KMS-11 (cell line): Measurements from ENCODE around the gene DPF1.
"Not testable (repeated sequence)": the region's sequence is repeated elsewhere in the genome, so short reads cannot be mapped to it uniquely, and the experiment has no call there.

ENCODE experiments used
- H2AFZ ChIP-seq: fragments of 200-600 bp; sonication (generic); 2 replicates; pipeline ENCODE4 v1.6.1; 2016; ENCODE audit warnings: antibody characterized with exemption, mixed run types, low read depth
- H3K27ac ChIP-seq: fragments of 200-600 bp; sonication (generic); 2 replicates; pipeline ENCODE4 v1.6.1; 2016; ENCODE audit warnings: mild to moderate bottlenecking, mixed run types
- H3K27me3 ChIP-seq: fragments of 200-600 bp; sonication (generic); 2 replicates; pipeline ENCODE4 v1.6.1; 2017; ENCODE audit warnings: mild to moderate bottlenecking, low read depth, mixed run types, moderate library complexity; ENCODE audit not compliant: insufficient read depth
- H3K36me3 ChIP-seq: fragments of 200-600 bp; sonication (generic); 2 replicates; pipeline ENCODE4 v1.6.1; 2017; ENCODE audit warnings: mild to moderate bottlenecking, mixed run types; ENCODE audit not compliant: insufficient read depth
- H3K4me1 ChIP-seq: fragments of 200-600 bp; sonication (generic); 2 replicates; pipeline ENCODE4 v1.6.1; 2016; ENCODE audit warnings: mild to moderate bottlenecking, low read depth, mixed run types; ENCODE audit not compliant: poor library complexity, severe bottlenecking
- H3K4me2 ChIP-seq: fragments of 200-600 bp; sonication (generic); 2 replicates; pipeline ENCODE4 v1.7.0; 2016; ENCODE audit warnings: mild to moderate bottlenecking, mixed run types
- H3K4me3 ChIP-seq: fragments of 200-600 bp; sonication (generic); IDR thresholded peaks from 2 replicates; pipeline ENCODE4 v1.6.1; 2017; ENCODE audit warnings: low read depth, low read length, mixed read lengths; ENCODE audit not compliant: insufficient read depth
- H3K79me2 ChIP-seq: fragments of 200-600 bp; sonication (generic); 2 replicates; pipeline ENCODE4 v1.6.1; 2016; ENCODE audit warnings: low read depth, mixed run types; ENCODE audit not compliant: insufficient read depth
- H3K9ac ChIP-seq: fragments of 200-600 bp; sonication (generic); 2 replicates; pipeline ENCODE4 v1.6.1; 2016; ENCODE audit warnings: mild to moderate bottlenecking, mixed run types
- H4K20me1 ChIP-seq: fragments of 200-600 bp; sonication (generic); 2 replicates; pipeline ENCODE4 v1.6.1; 2016; ENCODE audit warnings: mild to moderate bottlenecking, mixed run types; ENCODE audit not compliant: insufficient read depth
- CTCF ChIP-seq: fragments of 200-600 bp; sonication (generic); conservative IDR thresholded peaks from 2 replicates; pipeline ENCODE4 v1.6.1; 2017; ENCODE audit warnings: low read depth, mild to moderate bottlenecking, antibody characterized with exemption, low read length, moderate library complexity, mixed read lengths

The DPF1 gene

GRCh38 chr19:38239816-38240215, 15.8 kb upstream of the DPF1 start:
- Histone ChIP-seq H3K27ac (no peak overlapping the region), H3K27me3 (peaks cover 3% of the 10 kb centered on the region; the same call in 1 of the 2 replicates), H3K4me2 (no peak overlapping the region), H3K9ac (no peak overlapping the region), H3K36me3 (no peaks in the 10 kb centered on the region), H3K4me3 (no peak overlapping the region), H4K20me1 (no peaks in the 10 kb centered on the region), H2AFZ (no peak overlapping the region), H3K4me1 (no peaks in the 10 kb centered on the region), H3K79me2 (no peaks in the 10 kb centered on the region)
- TF ChIP-seq CTCF: no peak

GRCh38 chr19:38234615-38235014, 10.6 kb upstream of the DPF1 start:
- H3K36me3 ChIP-seq: no peaks in the 10 kb centered on the region
- H3K4me3 ChIP-seq: no peak overlapping the region
- H3K27me3 ChIP-seq: peaks cover 16% of the 10 kb centered on the region; the same call in 1 of the 2 replicates
- H4K20me1 ChIP-seq: no peaks in the 10 kb centered on the region
- H3K79me2 ChIP-seq: no peaks in the 10 kb centered on the region
- H3K4me2 ChIP-seq: no peak overlapping the region
- H3K27ac ChIP-seq: no peak overlapping the region
- no peak for TF ChIP-seq CTCF
- H3K4me1 ChIP-seq: no peaks in the 10 kb centered on the region
- H3K9ac ChIP-seq: no peak overlapping the region
- no peak overlapping the region for H2AFZ ChIP-seq

GRCh38 chr19:38233740-38234251, 9.8 kb upstream of the DPF1 start:
- Histone ChIP-seq H4K20me1 (no peaks in the 10 kb centered on the region), H3K79me2 (no peaks in the 10 kb centered on the region), H3K4me1 (no peaks in the 10 kb centered on the region), H3K4me2 (no peak overlapping the region), H3K27ac (no peak overlapping the region), H3K4me3 (no peak overlapping the region), H3K36me3 (no peaks in the 10 kb centered on the region), H2AFZ (peak overlapping the region; percentile 29; the same call in 1 of the 2 replicates), H3K27me3 (peaks cover 16% of the 10 kb centered on the region; the same call in 1 of the 2 replicates), H3K9ac (no peak overlapping the region)
- peak; percentile 74 for TF ChIP-seq CTCF

- Histone ChIP-seq H4K20me1 (no peaks in the 10 kb centered on the region), H2AFZ (no peak overlapping the region)
- no peak for TF ChIP-seq CTCF
Measured at GRCh38 chr19:38231918-38232317, 7.9 kb upstream of the DPF1 start.

GRCh38 chr19:38230506-38231133, 6.6 kb upstream of the DPF1 start:
- not testable (repeated sequence) for H3K79me2 ChIP-seq, H3K27ac ChIP-seq, H4K20me1 ChIP-seq, H3K36me3 ChIP-seq, H3K4me3 ChIP-seq, H3K4me2 ChIP-seq, H2AFZ ChIP-seq, H3K4me1 ChIP-seq, H3K9ac ChIP-seq
- peaks cover 23% of the 10 kb centered on the region; the same call in 1 of the 2 replicates for H3K27me3 ChIP-seq

More at GRCh38 chr19:38231918-38232317, 7.9 kb upstream of the DPF1 start:
- H3K27me3 ChIP-seq: peaks cover 23% of the 10 kb centered on the region; the same call in 1 of the 2 replicates
- no peak overlapping the region for H3K4me3 ChIP-seq
- H3K27ac ChIP-seq: no peak overlapping the region
- no peak overlapping the region for H3K4me2 ChIP-seq
- no peak overlapping the region for H3K9ac ChIP-seq
- H3K79me2 ChIP-seq: no peaks in the 10 kb centered on the region
- H3K36me3 ChIP-seq: no peaks in the 10 kb centered on the region
- no peaks in the 10 kb centered on the region for H3K4me1 ChIP-seq
